Left ventricle myocardium inferior (tissue), 1 donor: ENCODE results near the gene ST6GALNAC4. TPM values are rescaled to one million over a fixed set of nuclear protein-coding genes. Genes with fewer than 3 reads are reported as not detected.

Source experiments
- DNase-seq: peaks from one replicate; pipeline ENCODE4 v3.0.0-alpha.2; 2020
- H3K27ac ChIP-seq: fragments of 200-600 bp; replicated peaks from 2 replicates; pipeline ENCODE4 v1.8.0; 2021
- H3K27me3 ChIP-seq: fragments of 200-600 bp; 2 replicates; pipeline ENCODE4 v1.8.0; 2021; ENCODE audit warnings: low read depth
- H3K36me3 ChIP-seq: fragments of 200-600 bp; 2 replicates; pipeline ENCODE4 v1.8.0; 2021
- H3K4me1 ChIP-seq: fragments of 200-600 bp; 2 replicates; pipeline ENCODE4 v1.8.0; 2021
- H3K4me3 ChIP-seq: fragments of 200-600 bp; 2 replicates; pipeline ENCODE4 v1.8.0; 2021; ENCODE audit warnings: mild to moderate bottlenecking, moderate library complexity
- H3K9me3 ChIP-seq: fragments of 200-600 bp; replicated peaks from 2 replicates; pipeline ENCODE4 v1.8.0; 2021
- CTCF ChIP-seq: fragments of 200-600 bp; IDR thresholded peaks from 2 replicates; pipeline ENCODE4 v1.8.0; 2021; ENCODE audit warnings: antibody characterized with exemption, mild to moderate bottlenecking, borderline replicate concordance
- intact Hi-C: fragments of 100-400 bp; cut with micrococcal nuclease; formaldehyde crosslinking; loops from one replicate; pipeline ENCODE4 v1.11.0; 2022
- long read RNA-seq: library from polyadenylated mRNA; unstranded; transcript quantifications from one replicate; pipeline ENCODE4 v2.0.0, GENCODE V29; 2021
- total RNA-seq: library from RNA; stranded (reverse); fragmentation: NEBNext Ultra II Directional; extraction: Animal tissue kit (Norgen Biotek cat#: 25700); gene quantifications from one replicate; pipeline ENCODE4 v1.2.1, GENCODE V29; 2021
- donor health status: DM: no; HTN: yes; CAD: no; lungs with severe emphysema.

ST6GALNAC4 gene
- total RNA-seq: 31.3 TPM
- long read RNA-seq, transcript ST6GALNAC4-201 (6 exons, 1,691 nt): major isoform, 17 of 24 reads
- long read RNA-seq, partial matches to known transcripts: 3 of 24 reads
- long read RNA-seq, other reads (novel, unspliced or antisense): 2 of 24 reads

GRCh38 chr9:127916720-127917581 is at the start of gene ST6GALNAC4:
Gene ST6GALNAC4 (minus strand): TSS chr9:127917041. CDS start chr9:127916419, 622 bp downstream.
- TF ChIP-seq CTCF: no peak
- Histone ChIP-seq H3K4me1 (peaks cover 61% of the 10 kb centered on the region), H3K27ac (peak within 1 kb of the TSS; percentile 82), H3K36me3 (peaks cover 18% of the 10 kb centered on the region), H3K9me3 (no peaks in the 10 kb centered on the region), H3K27me3 (peaks cover 4% of the 10 kb centered on the region), H3K4me3 (peak within 1 kb of the TSS; percentile 84)
- intact Hi-C loops: no loop called here
- DNase-seq: peak; percentile 96

- Histone ChIP-seq H3K4me3 (peak overlapping the region; percentile 16), H3K27me3 (no peaks in the 10 kb centered on the region), H3K36me3 (no peaks in the 10 kb centered on the region), H3K9me3 (no peaks in the 10 kb centered on the region), H3K4me1 (peaks cover 92% of the 10 kb centered on the region), H3K27ac (peak overlapping the region; percentile 91)
- TF ChIP-seq CTCF: no peak
- intact Hi-C loops: no loop called here
- no peak for DNase-seq
Measured at GRCh38 chr9:127965953-127966352, 49.1 kb upstream of the ST6GALNAC4 start.

GRCh38 chr9:127963359-127964064 is 46.7 kb upstream of the ST6GALNAC4 start:
- H3K4me1 ChIP-seq: peaks cover 81% of the 10 kb centered on the region
- intact Hi-C loops: no loop called here
- no peak for TF ChIP-seq CTCF
- no peaks in the 10 kb centered on the region for H3K27me3 ChIP-seq
- no peak for DNase-seq
- H3K27ac ChIP-seq: peak overlapping the region; percentile 91
- no peak overlapping the region for H3K4me3 ChIP-seq
- no peaks in the 10 kb centered on the region for H3K36me3 ChIP-seq
- H3K9me3 ChIP-seq: no peaks in the 10 kb centered on the region

- intact Hi-C loops: no loop called here
- no peaks in the 10 kb centered on the region for H3K36me3 ChIP-seq
- no peak for DNase-seq
- H3K4me3 ChIP-seq: no peak overlapping the region
- H3K9me3 ChIP-seq: no peaks in the 10 kb centered on the region
- peaks cover 76% of the 10 kb centered on the region for H3K4me1 ChIP-seq
- no peak for TF ChIP-seq CTCF
- peak overlapping the region; percentile 91 for H3K27ac ChIP-seq
- H3K27me3 ChIP-seq: no peaks in the 10 kb centered on the region
Measured at GRCh38 chr9:127963041-127963358, 46.2 kb upstream of the ST6GALNAC4 start.

- no peak for DNase-seq
- Histone ChIP-seq H3K27me3 (no peaks in the 10 kb centered on the region), H3K4me3 (no peak overlapping the region), H3K9me3 (peaks cover 2% of the 10 kb centered on the region), H3K4me1 (peaks cover 69% of the 10 kb centered on the region), H3K36me3 (no peaks in the 10 kb centered on the region), H3K27ac (peak overlapping the region; percentile 91)
- TF ChIP-seq CTCF: no peak
- intact Hi-C loops: no loop called here
Measured at GRCh38 chr9:127962278-127962677, 45.4 kb upstream of the ST6GALNAC4 start.
